HCT116 (cell line): ENCODE data around the gene TBATA. TPM values are rescaled to one million over a fixed set of nuclear protein-coding genes. Genes with fewer than 3 reads are reported as not detected.

Experiments
- ATAC-seq: fragments of 200-7000 bp; cut with Tn5 transposase; 2 replicates; pipeline ENCODE4 v1.9.1; 2020; ENCODE audit warnings: mild to moderate bottlenecking, moderate library complexity
- BruUV-seq: library from RNA; stranded (reverse); fragments of 400-500 nt; replicated peaks from 2 replicates; lab custom pipeline; 2021; lab: Mats Ljungman, UMichigan
- CTCF ChIA-PET: fragments of 300-600 bp; sonication (Branson Sonifier 250); formaldehyde crosslinking; loops from one replicate; lab custom pipeline; 2021; ENCODE audit warnings: antibody characterized with exemption; lab: Charles Lee
- POLR2A ChIA-PET: fragments of 300-600, 350-600 bp; sonication (Branson Sonifier 250); formaldehyde crosslinking; loops from one replicate; lab custom pipeline; 2021; ENCODE audit warnings: antibody characterized with exemption; lab: Charles Lee
- RAD21 ChIA-PET, 2 experiments: fragments of 300-600 bp; sonication (Branson Sonifier 250); formaldehyde crosslinking; loops; one replicate each; lab custom pipeline; 2023; ENCODE audit warnings: low total read pairs in 2 of 2; ENCODE audit not compliant: uncharacterized antibody in 2 of 2, unreplicated experiment in 2 of 2, low non-redundant PET in 1 of 2; lab: Charles Lee
- DNase-seq: peaks from one replicate; pipeline ENCODE4 v3.0.0-alpha.2; 2010; ENCODE audit warnings: low read depth, low spot score
- H2AFZ ChIP-seq: fragments of 200-600 bp; shearing (Covaris generic), sonication (generic); 2 replicates; pipeline ENCODE4 v1.6.1; 2017; ENCODE audit warnings: low read depth, mixed run types, mixed read lengths, antibody characterized with exemption, low read length; ENCODE audit not compliant: poor library complexity, severe bottlenecking
- H3K27ac ChIP-seq: 2 replicates; pipeline ENCODE4 v1.5.1; 2012; ENCODE audit warnings: low read depth, low read length
- H3K27me3 ChIP-seq: fragments of 200-600 bp; sonication (generic); 2 replicates; pipeline ENCODE4 v1.6.1; 2016; ENCODE audit warnings: mixed run types, low read length, mixed read lengths; ENCODE audit not compliant: insufficient read depth
- H3K36me3 ChIP-seq, 2 experiments: fragments of 200-500 bp in 1 of 2; fragments of 200-600 bp in 1 of 2; sonication (Bioruptor generic) in 1 of 2; sonication (generic) in 1 of 2; 2 replicates each; pipeline versions ENCODE4 v1.5.1 to v1.6.1; 2014 to 2016; ENCODE audit warnings: low read length in 2 of 2, inconsistent platforms in 1 of 2, mixed read lengths in 1 of 2, mixed run types in 1 of 2; ENCODE audit not compliant: insufficient read depth in 2 of 2, control insufficient read depth in 1 of 2
- H3K4me1 ChIP-seq, 2 experiments: fragments of 200-600 bp in 1 of 2; sonication (generic) in 1 of 2; 2 replicates each; pipeline versions ENCODE4 v1.5.1 to v1.6.1; 2012 to 2017; ENCODE audit warnings: low read length in 2 of 2, inconsistent platforms in 1 of 2, mild to moderate bottlenecking in 1 of 2, mixed read lengths in 1 of 2, mixed run types in 1 of 2, moderate library complexity in 1 of 2; ENCODE audit not compliant: insufficient read depth in 2 of 2, control insufficient read depth in 1 of 2
- H3K4me2 ChIP-seq: fragments of 200-600 bp; sonication (generic); 2 replicates; pipeline ENCODE4 v1.6.1; 2017; ENCODE audit warnings: mixed run types, low read length, mixed read lengths
- H3K4me3 ChIP-seq, 2 experiments: fragments of 200-600 bp in 1 of 2; sonication (generic) in 1 of 2; replicated peaks in 1 of 2; 2 replicates each; pipeline ENCODE4 v1.5.1; 2011 to 2016; ENCODE audit warnings: low read length in 2 of 2, control low read depth in 1 of 2, low read depth in 1 of 2, mild to moderate bottlenecking in 1 of 2, mixed read lengths in 1 of 2, mixed run types in 1 of 2
- H3K79me2 ChIP-seq: fragments of 200-600 bp; sonication (generic); 2 replicates; pipeline ENCODE4 v1.6.1; 2017; ENCODE audit warnings: mild to moderate bottlenecking, mixed run types, low read length, moderate library complexity, mixed read lengths; ENCODE audit not compliant: insufficient read depth
- H3K9ac ChIP-seq: fragments of 200-600 bp; sonication (generic); 2 replicates; pipeline ENCODE4 v1.6.1; 2016; ENCODE audit warnings: low read length, mixed read lengths
- H3K9me2 ChIP-seq: fragments of 200-600 bp; sonication (generic), shearing (Covaris generic); 2 replicates; pipeline ENCODE4 v1.6.1; 2017; ENCODE audit warnings: mixed run types, mild to moderate bottlenecking, moderate library complexity; ENCODE audit not compliant: insufficient read depth
- H3K9me3 ChIP-seq, 2 experiments: fragments of 200-500 bp in 1 of 2; fragments of 200-600 bp in 1 of 2; sonication (Bioruptor generic) in 1 of 2; sonication (generic) in 1 of 2; 2 replicates each; pipeline ENCODE4 v1.6.1; 2014 to 2017; ENCODE audit warnings: low read length in 2 of 2, mixed read lengths in 2 of 2, inconsistent platforms in 1 of 2, low read depth in 1 of 2, mild to moderate bottlenecking in 1 of 2, mixed run types in 1 of 2, moderate library complexity in 1 of 2; ENCODE audit not compliant: control insufficient read depth in 1 of 2, insufficient read depth in 1 of 2
- H4K20me1 ChIP-seq: fragments of 200-600 bp; sonication (generic), shearing (Covaris generic); 2 replicates; pipeline ENCODE4 v1.6.1; 2017; ENCODE audit warnings: mixed run types, mild to moderate bottlenecking, moderate library complexity; ENCODE audit not compliant: insufficient read depth
- CBX3 ChIP-seq: IDR thresholded peaks from 2 replicates; pipeline ENCODE4 v1.6.1; 2012; ENCODE audit warnings: low read depth
- CEBPB ChIP-seq: IDR thresholded peaks from 2 replicates; pipeline ENCODE4 v1.6.1; 2012; ENCODE audit warnings: low read depth
- ELF1 ChIP-seq: IDR thresholded peaks from 2 replicates; pipeline ENCODE4 v1.6.1; 2012; ENCODE audit warnings: low read depth, borderline replicate concordance
- POLR2AphosphoS5 ChIP-seq: IDR thresholded peaks from 2 replicates; pipeline ENCODE4 v1.6.1; 2011; ENCODE audit warnings: mild to moderate bottlenecking, low read depth, low read length, moderate library complexity
- RAD21 ChIP-seq: IDR thresholded peaks from 2 replicates; pipeline ENCODE4 v1.6.1; 2012; ENCODE audit warnings: low read depth, mild to moderate bottlenecking
- SP1 ChIP-seq: IDR thresholded peaks from 2 replicates; pipeline ENCODE4 v1.6.1; 2012; ENCODE audit warnings: low read depth
- YY1 ChIP-seq: IDR thresholded peaks from 2 replicates; pipeline ENCODE4 v1.6.1; 2011; ENCODE audit warnings: low read length, low read depth, moderate library complexity, mild to moderate bottlenecking; ENCODE audit not compliant: insufficient replicate concordance; ENCODE audit errors: extremely low read depth
- ZFX ChIP-seq: fragments of 450-650 bp; IDR thresholded peaks from 2 replicates; pipeline ENCODE4 v1.6.1; 2017
- intact Hi-C: fragments of 100-400 bp; cut with micrococcal nuclease; formaldehyde crosslinking; loops from 2 replicates; pipeline ENCODE4 v1.10.0; 2022
- total RNA-seq: library from RNA; stranded (reverse); gene quantifications from one replicate; pipeline ENCODE4 v1.2.1, GENCODE V29; 2021; ENCODE audit not compliant: unreplicated experiment
- TF ChIP-seq, protein P1 (sequence below): IDR thresholded peaks from 2 replicates; pipeline ENCODE4 v1.6.1; 2012; ENCODE audit warnings: low read depth
- TF ChIP-seq, protein P2 (sequence below): IDR thresholded peaks from 2 replicates; pipeline ENCODE4 v1.6.1; 2011; ENCODE audit warnings: mild to moderate bottlenecking, low read length, moderate library complexity; ENCODE audit not compliant: insufficient replicate concordance; ENCODE audit errors: extremely low read depth
- TF ChIP-seq, protein P3 (sequence below), 3 experiments: fragments of 200-600 bp in 1 of 3; sonication (generic) in 1 of 3; IDR thresholded peaks in 2 of 3; conservative IDR thresholded peaks in 1 of 3; 2 replicates each; pipeline ENCODE4 v1.5.1; 2012 to 2017; ENCODE audit warnings: low read depth in 2 of 3, low read length in 2 of 3, antibody characterized with exemption in 1 of 3, borderline replicate concordance in 1 of 3, control low read depth in 1 of 3, mild to moderate bottlenecking in 1 of 3, mixed read lengths in 1 of 3, mixed run types in 1 of 3, moderate library complexity in 1 of 3; ENCODE audit not compliant: insufficient read depth in 1 of 3

Gene TBATA
- total RNA-seq, 1 experiment from 2014 or later: not detected

DNA sequence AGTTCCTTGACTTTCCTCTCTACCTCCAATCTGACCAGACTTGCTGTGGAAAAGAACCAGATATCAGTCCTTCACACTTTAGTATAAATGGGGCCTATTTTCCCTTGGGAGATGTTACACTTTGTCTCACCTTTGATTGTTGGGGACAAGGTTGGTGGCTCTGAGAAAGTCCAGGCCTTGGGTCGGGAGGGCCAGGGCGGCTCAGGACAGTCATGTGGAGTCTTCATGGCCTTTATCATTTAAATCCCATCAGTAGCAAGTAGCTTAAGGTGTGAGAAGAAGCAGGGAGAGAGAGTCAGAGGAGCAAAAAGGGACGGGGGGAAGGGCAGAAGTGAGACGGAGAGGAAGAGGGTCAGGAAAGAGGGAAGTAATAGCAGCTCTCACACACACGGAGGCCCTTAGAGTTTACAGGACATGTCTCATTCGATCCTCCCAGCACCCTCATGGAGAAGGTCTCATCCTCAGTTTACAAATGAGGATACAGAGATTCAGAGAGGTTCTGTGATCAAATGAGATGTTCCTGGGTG lies 40.5 kb downstream of the TBATA start:
- no peak for ATAC-seq
- RAD21 ChIA-PET: interaction anchor here in 1 of 2 experiments (0.6 kb wide), 1 partner anchor 399 kb away, joined by 12 read pairs; no protein-coding TSS in a partner anchor
- POLR2A ChIA-PET: no interaction called here
- Histone ChIP-seq H3K4me3 (no peak overlapping the region), H3K4me2 (no peak overlapping the region), H3K79me2 (no peaks in the 10 kb centered on the region), H2AFZ (no peak overlapping the region), H3K9me3 (no peaks in the 10 kb centered on the region), H3K27ac (no peak overlapping the region), H3K36me3 (peaks cover 0 to 7% of the 10 kb centered on the region in 2 experiments; a peak in 1 of 4 replicates), H3K9me2 (no peaks in the 10 kb centered on the region), H3K9ac (no peak overlapping the region), H3K27me3 (no peaks in the 10 kb centered on the region), H4K20me1 (no peaks in the 10 kb centered on the region), H3K4me1 (no peaks in the 10 kb centered on the region)
- TF ChIP-seq, protein P1, sequence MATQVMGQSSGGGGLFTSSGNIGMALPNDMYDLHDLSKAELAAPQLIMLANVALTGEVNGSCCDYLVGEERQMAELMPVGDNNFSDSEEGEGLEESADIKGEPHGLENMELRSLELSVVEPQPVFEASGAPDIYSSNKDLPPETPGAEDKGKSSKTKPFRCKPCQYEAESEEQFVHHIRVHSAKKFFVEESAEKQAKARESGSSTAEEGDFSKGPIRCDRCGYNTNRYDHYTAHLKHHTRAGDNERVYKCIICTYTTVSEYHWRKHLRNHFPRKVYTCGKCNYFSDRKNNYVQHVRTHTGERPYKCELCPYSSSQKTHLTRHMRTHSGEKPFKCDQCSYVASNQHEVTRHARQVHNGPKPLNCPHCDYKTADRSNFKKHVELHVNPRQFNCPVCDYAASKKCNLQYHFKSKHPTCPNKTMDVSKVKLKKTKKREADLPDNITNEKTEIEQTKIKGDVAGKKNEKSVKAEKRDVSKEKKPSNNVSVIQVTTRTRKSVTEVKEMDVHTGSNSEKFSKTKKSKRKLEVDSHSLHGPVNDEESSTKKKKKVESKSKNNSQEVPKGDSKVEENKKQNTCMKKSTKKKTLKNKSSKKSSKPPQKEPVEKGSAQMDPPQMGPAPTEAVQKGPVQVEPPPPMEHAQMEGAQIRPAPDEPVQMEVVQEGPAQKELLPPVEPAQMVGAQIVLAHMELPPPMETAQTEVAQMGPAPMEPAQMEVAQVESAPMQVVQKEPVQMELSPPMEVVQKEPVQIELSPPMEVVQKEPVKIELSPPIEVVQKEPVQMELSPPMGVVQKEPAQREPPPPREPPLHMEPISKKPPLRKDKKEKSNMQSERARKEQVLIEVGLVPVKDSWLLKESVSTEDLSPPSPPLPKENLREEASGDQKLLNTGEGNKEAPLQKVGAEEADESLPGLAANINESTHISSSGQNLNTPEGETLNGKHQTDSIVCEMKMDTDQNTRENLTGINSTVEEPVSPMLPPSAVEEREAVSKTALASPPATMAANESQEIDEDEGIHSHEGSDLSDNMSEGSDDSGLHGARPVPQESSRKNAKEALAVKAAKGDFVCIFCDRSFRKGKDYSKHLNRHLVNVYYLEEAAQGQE: no peak
- no peak for TF ChIP-seq POLR2AphosphoS5
- TF ChIP-seq SP1: no peak
- TF ChIP-seq CBX3: no peak
- TF ChIP-seq YY1: no peak
- TF ChIP-seq CEBPB: no peak
- no peak for TF ChIP-seq ELF1
- TF ChIP-seq ZFX: no peak
- TF ChIP-seq, protein P2, sequence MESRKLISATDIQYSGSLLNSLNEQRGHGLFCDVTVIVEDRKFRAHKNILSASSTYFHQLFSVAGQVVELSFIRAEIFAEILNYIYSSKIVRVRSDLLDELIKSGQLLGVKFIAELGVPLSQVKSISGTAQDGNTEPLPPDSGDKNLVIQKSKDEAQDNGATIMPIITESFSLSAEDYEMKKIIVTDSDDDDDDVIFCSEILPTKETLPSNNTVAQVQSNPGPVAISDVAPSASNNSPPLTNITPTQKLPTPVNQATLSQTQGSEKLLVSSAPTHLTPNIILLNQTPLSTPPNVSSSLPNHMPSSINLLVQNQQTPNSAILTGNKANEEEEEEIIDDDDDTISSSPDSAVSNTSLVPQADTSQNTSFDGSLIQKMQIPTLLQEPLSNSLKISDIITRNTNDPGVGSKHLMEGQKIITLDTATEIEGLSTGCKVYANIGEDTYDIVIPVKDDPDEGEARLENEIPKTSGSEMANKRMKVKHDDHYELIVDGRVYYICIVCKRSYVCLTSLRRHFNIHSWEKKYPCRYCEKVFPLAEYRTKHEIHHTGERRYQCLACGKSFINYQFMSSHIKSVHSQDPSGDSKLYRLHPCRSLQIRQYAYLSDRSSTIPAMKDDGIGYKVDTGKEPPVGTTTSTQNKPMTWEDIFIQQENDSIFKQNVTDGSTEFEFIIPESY: no peak
- no peak for TF ChIP-seq RAD21
- TF ChIP-seq, protein P3, sequence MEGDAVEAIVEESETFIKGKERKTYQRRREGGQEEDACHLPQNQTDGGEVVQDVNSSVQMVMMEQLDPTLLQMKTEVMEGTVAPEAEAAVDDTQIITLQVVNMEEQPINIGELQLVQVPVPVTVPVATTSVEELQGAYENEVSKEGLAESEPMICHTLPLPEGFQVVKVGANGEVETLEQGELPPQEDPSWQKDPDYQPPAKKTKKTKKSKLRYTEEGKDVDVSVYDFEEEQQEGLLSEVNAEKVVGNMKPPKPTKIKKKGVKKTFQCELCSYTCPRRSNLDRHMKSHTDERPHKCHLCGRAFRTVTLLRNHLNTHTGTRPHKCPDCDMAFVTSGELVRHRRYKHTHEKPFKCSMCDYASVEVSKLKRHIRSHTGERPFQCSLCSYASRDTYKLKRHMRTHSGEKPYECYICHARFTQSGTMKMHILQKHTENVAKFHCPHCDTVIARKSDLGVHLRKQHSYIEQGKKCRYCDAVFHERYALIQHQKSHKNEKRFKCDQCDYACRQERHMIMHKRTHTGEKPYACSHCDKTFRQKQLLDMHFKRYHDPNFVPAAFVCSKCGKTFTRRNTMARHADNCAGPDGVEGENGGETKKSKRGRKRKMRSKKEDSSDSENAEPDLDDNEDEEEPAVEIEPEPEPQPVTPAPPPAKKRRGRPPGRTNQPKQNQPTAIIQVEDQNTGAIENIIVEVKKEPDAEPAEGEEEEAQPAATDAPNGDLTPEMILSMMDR (IDR thresholded peaks at IDR 0.05 in 2 of 3, conservative IDR thresholded peaks at IDR 0.05 in 1 of 3; ENCODE audit: borderline replicate concordance in 1 of 3, insufficient read depth in 1 of 3, low read depth in 2 of 3, low read length in 2 of 3): no peak
- CTCF ChIA-PET: no interaction called here
- intact Hi-C loops: no loop called here
- no TSS peak for BruUV-seq
- DNase-seq: no peak
